ENCODE results near the gene ELOVL1.
A peak's percentile ranks its signal among the peaks of the same experiment; 100 is the strongest.

The ELOVL1 gene

DNA sequence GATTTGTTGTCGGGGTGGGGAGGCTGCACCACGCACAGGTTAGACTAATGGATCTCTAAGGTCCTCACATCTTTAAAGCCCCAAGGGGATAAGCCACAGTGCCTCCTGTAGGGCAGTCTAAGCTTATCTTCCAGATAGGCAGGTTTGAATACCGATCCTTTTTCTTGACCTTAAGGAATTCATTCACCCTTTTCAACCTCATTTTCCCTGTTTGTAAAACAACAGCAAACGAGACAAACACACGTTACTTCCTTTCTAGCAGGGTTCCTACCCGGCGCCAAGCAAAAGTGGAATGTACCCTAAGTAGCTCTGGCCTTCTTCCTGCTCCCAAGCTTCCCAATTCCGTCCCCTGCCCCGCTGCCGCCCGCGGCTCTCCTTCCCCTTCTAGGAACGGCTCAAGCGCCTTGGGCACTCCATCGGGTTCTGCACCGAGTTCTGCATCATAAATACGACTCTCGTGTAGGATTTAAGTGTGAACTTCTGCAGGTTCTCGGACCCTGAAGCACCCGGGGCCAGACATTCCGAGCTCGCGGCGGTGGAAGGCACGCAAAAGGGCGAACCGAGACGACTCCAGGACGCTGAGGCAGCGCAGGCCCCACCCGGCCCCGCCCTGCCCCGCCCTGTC is 9.6 kb downstream of the ELOVL1 start:
- no peak for DNase-seq (ENCODE audit: extremely low read depth in 1 of 2, low read depth in 1 of 2)

DNA sequence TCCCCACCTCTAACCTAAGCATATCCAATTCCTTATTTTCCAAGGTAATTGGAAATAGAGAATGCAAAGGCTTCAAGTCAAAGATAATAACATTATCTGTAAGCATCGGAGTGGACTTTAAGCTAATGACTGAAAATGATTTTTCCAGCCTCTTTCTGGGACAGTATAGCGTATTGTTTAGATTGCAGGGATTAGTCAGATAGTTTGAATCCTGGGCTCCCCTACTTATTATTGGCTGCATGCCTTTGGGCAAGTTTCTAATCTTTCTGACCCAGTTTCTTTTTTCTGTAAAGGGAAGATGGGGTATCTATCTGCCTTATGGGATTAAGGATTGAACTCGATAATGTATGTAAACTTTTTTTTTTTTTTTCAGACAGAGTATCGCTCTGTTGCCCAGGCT is 10.6 kb downstream of the ELOVL1 start:
- DNase-seq (ENCODE audit: extremely low read depth in 1 of 2, low read depth in 1 of 2): no peak

DNA sequence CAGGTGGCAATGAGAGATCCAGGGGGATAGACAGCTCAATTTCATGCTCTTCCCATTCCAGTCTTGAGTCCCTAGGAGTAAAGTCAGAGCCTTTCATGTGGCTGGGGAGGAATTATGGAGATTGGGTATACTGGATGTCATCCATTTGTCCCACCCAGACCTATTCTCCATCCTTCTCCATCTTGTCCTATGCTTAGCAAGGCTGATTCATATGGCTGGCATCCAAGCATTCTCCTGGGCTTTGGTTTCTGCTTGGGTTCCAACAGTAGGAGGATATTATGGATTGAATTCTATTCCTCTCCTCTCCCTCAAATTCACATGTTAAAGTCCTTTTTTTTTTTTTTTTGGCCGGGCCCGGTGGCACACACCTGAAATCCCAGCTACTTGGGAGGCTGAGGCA is 12.9 kb downstream of the ELOVL1 start:
- DNase-seq (ENCODE audit: extremely low read depth in 1 of 2, low read depth in 1 of 2): no peak

DNA sequence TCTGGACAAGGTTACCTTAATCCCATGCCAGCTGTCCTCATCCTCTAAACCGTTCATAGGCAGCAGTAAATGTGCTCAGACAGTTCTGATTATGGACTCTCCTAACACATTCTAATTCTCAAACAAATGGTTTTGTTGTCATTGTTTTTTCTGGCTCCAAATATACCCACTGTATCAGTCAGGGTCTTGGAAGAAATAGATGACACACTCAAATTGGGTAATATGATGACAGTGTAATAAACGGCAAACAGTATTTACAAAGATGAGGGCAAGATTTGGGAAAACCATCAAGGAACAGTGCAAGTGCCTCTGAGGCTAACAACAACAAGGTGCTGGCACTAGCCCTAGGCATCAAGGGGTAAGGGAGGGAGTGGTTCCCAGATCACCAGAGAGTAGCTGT is 13.3 kb downstream of the ELOVL1 start:
- DNase-seq (ENCODE audit: extremely low read depth in 1 of 2, low read depth in 1 of 2): no peak

DNA sequence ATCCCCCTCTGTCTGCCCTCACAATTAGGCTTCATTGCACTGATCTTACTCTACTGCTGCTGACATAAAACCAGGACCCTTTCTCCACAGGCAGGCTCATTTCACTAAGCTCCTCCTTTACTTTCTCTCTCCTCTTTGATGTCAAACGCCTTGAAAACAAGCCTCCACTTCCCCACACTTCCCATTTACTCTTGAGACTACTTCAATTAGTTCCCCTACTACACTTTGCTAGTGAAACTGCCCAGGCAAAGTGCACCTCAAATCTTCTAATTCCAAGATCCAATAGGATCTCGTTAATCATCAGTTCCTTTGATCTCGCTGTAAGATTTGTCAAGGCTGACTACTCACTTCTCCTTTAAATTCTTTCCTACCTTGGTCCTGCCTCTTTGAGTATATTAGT is 14.9 kb downstream of the ELOVL1 start:
- no peak for DNase-seq (ENCODE audit: extremely low read depth in 1 of 2, low read depth in 1 of 2)

- no peak for DNase-seq (ENCODE audit: extremely low read depth in 1 of 2, low read depth in 1 of 2)
These were observed 15.5 kb downstream of the ELOVL1 start for GRCh38 chr1:43352351-43352705.

DNA sequence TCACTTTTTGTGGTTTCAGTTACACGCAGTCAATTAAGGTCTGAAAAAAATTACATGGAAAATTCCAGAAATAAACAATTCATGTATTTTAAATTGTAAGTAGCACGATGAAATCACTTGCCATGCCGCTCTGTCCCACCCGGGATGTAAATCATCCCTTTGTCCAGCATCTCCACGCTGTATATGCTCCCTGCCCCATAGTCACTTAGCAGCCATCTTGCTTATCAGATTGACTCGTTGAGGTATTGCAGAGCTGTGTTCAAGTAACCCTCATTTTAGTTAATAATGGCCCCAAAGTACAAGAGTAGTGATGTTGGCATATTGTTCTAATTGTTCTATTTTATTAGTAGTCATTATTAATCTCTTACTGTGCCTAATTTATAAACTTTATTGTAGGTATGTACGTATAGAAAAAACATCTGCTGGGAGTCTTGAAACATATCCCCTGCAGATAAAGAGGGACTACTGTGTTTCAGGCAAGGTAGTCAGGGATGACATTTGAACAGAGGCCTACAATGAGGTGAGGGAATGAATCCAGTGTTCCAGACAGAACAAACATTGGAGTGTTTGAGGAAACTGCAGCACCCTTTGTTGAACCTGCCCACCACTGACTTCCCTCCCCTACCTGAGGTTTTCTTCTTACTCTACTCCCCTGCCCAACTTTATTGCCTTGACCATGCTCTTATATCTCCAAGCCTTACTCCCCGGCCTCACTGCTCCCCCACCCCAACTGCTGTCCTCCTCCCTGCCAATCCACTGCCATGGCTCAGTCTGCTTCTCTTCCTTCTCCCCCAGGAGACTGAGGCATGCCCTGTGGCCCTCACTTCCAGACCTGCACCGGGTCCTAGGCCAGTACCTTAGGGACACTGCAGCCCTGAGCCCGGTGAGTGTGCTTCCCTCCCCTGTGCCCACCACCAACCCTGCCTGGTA is 16.1 kb downstream of the ELOVL1 start:
- DNase-seq (ENCODE audit: extremely low read depth in 1 of 2, low read depth in 1 of 2): no peak

DNA sequence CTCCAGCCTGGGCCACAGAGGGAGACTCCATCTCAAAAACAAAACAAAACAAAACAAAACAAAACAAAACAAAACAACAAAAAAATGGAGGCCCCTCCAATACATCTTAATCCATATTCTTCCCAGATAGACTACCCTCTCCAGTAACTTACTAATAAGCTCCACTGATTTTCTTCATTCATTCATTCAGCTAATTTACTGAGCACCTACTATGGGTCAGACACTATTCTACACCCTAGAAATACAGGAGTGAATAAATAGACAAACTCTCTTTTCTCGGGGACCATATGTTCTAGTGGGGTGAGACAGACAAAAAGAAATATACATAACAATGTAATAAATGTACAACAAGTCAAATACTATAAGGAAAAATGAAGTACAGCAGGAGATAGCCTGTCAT is 16.8 kb downstream of the ELOVL1 start:
- DNase-seq (ENCODE audit: extremely low read depth in 1 of 2, low read depth in 1 of 2): no peak

DNA sequence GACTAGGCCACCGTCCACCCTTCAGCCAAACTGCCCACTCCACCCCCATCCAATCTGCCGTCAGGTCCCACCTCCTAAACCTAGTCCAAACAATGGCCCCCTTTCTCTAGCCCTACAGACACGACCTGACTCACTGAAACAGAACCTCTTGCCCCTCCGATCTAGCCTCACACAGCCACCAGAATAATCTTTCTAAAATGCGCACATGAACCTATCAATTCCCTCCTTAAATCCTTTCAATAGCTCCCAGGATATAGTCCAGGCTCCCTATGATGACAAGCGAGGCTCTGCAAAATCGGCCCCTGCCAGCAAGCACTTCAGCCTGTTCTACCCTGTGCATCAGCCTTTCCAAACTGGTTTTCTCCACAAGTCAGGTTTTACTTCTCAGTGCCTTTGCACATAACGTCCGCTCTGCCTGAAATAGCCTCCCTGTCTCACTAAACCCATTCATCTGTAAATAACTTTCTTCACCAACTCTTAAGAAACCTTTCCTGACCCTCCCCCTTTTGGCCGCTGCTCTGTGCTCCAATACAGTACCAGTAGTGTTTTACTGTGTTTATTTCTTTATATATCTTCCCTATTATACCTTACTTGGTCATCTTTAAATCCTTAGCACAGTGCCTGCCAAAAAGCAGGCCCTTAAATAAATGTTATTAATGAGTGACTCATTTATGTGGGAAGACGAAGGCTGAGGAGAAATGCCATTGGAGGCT is 18.1 kb downstream of the ELOVL1 start:
- no peak for DNase-seq (ENCODE audit: extremely low read depth in 1 of 2, low read depth in 1 of 2)

DNA sequence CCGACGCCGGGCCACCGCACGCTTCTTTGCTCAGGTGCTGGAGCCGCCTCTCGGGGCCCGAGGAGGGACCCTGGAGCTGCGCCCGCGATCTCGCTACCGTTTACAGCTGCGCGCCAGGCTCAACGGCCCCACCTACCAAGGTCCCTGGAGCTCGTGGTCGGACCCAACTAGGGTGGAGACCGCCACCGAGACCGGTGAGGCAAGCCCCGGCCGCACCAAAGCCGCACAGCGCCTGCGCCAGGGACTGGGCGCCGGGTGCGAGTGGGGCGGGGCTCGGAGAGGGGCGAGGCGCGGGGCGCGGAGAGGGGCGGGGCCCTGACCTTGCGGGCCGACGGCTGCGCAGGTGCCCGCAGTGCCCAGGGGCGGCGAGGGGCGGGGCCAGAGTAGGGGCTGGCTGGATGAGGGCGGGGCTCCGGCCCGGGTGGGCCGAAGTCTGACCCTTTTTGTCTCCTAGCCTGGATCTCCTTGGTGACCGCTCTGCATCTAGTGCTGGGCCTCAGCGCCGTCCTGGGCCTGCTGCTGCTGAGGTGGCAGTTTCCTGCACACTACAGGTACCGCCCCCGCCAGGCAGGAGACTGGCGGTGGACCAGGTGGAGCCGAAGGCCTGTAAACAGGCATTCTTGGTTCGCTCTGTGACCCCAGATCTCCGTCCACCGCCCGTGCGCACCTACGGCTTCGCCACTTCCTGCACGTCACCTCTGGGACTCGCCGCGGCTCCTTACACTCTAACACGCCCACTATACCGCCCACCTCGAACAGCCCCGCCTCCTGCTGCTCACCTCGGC is 18.8 kb downstream of the ELOVL1 start:
- DNase-seq (ENCODE audit: extremely low read depth in 1 of 2, low read depth in 1 of 2): peak in 1 of 2 donors; percentile 20

- no peak for DNase-seq (ENCODE audit: extremely low read depth in 1 of 2, low read depth in 1 of 2)
These were observed 19.4 kb downstream of the ELOVL1 start for GRCh38 chr1:43348343-43348808.

GRCh38 chr1:43346636-43347035 is 21.2 kb downstream of the ELOVL1 start:
- no peak for DNase-seq (ENCODE audit: extremely low read depth in 1 of 2, low read depth in 1 of 2)

DNA sequence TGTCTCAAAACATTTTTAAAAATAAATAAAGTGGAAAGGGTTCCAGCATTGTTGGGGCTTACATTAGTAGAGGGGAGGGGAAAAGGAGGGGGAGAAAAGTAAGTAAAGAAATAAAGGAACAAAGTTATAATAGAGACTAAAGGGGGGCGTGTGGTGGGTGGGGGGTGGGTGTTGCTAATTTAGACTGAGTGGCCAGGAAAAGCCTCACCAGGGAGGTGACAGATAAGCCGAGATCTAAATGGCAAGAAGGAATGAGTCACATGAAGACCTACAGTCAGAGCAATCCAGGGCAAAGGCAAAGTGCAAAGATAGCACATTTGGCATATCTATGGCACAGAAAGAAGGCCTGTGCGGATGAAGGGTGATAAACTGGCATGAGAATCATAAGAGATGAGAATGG is 22.7 kb downstream of the ELOVL1 start:
- DNase-seq (ENCODE audit: extremely low read depth in 1 of 2, low read depth in 1 of 2): no peak

- no peak for DNase-seq (ENCODE audit: extremely low read depth in 1 of 2, low read depth in 1 of 2)
These were observed 23.5 kb downstream of the ELOVL1 start for GRCh38 chr1:43344267-43344850.

- no peak for DNase-seq (ENCODE audit: extremely low read depth in 1 of 2, low read depth in 1 of 2)
These were observed 27.3 kb downstream of the ELOVL1 start for GRCh38 chr1:43340559-43340958.

DNA sequence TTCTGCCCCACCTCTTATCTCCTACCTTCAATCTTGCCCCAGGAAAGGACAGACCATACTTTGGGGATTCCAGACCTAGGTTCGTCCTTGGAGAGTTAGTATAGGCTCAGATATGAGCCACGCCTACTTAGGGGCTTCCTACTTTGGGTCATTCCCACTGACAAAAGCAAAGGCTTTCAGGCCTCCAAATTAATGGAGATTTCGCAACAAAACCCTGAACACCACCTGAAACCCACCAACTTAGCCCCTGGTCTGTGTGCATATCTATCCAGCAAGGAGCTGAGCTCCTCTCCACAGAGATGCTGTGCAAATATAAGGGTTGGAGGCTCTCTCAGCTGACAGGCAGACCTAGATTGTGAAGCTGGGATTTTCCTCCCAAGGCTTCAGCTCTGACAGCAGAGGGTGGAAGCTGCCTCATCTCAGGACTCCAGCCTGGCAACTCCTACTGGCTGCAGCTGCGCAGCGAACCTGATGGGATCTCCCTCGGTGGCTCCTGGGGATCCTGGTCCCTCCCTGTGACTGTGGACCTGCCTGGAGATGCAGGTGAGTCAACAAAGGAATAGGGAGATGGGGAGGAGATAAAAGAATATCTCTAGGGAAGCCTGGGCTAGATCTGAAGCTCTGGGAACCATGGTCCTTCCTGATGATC is 28.1 kb downstream of the ELOVL1 start:
- no peak for DNase-seq (ENCODE audit: extremely low read depth in 1 of 2, low read depth in 1 of 2)

DNA sequence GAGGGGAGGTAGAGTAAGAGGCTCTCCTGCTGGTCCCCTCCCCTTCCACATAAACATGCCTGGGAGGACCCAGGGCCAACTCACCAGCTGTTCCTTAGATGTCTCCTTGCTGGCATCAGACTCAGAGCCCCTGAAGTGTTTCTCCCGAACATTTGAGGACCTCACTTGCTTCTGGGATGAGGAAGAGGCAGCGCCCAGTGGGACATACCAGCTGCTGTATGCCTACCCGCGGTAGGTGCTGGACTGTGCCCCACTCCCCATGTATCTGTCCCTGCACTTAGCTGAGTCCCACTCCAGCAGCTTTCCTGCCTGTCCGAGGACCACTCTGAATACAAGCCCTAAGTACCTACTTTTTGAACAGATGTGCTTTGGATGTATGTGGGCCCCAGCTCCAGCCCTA is 29.8 kb downstream of the ELOVL1 start:
- DNase-seq (ENCODE audit: extremely low read depth in 1 of 2, low read depth in 1 of 2): no peak

DNA sequence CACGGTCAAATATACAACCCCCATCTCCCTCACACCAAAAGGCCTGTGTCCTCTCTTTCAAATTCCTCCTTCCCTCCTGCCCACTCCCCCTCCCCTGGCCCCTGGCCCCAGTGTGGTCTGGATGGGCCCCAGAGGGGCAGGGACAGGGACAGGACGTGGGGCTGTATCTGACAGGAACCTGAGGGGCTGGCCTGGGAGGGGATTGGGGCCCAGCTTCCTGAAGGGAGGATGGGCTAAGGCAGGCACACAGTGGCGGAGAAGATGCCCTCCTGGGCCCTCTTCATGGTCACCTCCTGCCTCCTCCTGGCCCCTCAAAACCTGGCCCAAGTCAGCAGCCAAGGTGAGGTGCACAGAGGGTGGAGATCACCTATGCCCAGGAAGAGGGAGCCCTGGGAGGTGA is 30.2 kb downstream of the ELOVL1 start, which contains the start of gene MPL:
TSS of gene MPL (plus strand) at position 231 of the 400 bp plus-strand sequence. CDS start at position 262, 31 bp downstream.
- no peak for DNase-seq (ENCODE audit: extremely low read depth in 1 of 2, low read depth in 1 of 2)

DNA sequence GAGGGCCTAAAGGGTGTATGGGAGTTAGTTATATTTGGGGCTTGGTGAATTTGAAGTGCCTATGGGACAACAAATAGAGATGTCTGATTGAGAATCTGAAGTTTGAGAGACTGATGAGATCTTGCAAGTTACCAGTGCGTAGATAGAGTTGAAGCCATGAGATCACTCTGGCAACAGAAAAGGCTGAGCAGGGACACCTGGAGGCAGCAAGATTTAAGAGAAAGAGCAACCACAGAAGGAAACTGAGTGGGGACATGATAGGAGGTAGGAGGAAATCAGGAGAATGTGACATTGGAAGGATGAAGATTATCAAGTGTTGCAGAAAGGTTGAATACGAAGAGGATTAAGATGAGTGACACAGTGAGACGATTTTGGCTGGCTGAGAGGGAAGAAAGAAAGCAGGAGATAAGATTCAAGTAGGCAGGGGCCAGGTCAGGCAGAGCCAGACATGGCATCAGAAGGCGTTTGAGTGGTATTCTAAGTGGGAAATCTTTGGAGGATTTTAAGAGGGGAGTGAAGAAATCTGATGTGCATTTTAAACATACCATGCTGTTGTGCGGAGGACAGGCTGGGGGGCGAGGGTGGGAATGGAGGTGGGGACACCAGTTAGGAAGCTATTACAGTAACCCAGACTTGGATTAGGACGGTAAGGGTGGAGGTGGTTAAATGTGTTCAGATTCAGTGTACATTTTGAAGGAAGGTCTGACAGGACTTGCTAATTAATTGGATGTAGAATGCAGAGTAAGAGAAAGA is 33.2 kb downstream of the ELOVL1 start:
- no peak for DNase-seq (ENCODE audit: extremely low read depth in 1 of 2, low read depth in 1 of 2)

All from activated CD8-positive, alpha-beta memory T cell treated with anti-CD3 and anti-CD28 coated beads for 1 hour (primary cell).